ENCODE measurements around the gene PCBP1. TPM values are rescaled to one million over a fixed set of nuclear protein-coding genes. Genes with fewer than 3 reads are reported as not detected.

The PCBP1 gene
- total and polyA plus RNA-seq, 9 of the 15 experiments (the other 6 are each of a cell fraction or from before 2014, with no cell fraction given) = 19.2 to 407 (median 78.1) TPM

GRCh38 chr2:70086838-70087701 lies at the start of gene PCBP1 (continued):
- TF ChIP-seq, protein P1, sequence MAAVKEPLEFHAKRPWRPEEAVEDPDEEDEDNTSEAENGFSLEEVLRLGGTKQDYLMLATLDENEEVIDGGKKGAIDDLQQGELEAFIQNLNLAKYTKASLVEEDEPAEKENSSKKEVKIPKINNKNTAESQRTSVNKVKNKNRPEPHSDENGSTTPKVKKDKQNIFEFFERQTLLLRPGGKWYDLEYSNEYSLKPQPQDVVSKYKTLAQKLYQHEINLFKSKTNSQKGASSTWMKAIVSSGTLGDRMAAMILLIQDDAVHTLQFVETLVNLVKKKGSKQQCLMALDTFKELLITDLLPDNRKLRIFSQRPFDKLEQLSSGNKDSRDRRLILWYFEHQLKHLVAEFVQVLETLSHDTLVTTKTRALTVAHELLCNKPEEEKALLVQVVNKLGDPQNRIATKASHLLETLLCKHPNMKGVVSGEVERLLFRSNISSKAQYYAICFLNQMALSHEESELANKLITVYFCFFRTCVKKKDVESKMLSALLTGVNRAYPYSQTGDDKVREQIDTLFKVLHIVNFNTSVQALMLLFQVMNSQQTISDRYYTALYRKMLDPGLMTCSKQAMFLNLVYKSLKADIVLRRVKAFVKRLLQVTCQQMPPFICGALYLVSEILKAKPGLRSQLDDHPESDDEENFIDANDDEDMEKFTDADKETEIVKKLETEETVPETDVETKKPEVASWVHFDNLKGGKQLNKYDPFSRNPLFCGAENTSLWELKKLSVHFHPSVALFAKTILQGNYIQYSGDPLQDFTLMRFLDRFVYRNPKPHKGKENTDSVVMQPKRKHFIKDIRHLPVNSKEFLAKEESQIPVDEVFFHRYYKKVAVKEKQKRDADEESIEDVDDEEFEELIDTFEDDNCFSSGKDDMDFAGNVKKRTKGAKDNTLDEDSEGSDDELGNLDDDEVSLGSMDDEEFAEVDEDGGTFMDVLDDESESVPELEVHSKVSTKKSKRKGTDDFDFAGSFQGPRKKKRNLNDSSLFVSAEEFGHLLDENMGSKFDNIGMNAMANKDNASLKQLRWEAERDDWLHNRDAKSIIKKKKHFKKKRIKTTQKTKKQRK (IDR thresholded peaks at IDR 0.05; ENCODE audit: borderline replicate concordance, low read depth, low read length) = no peak
- TF ChIP-seq ZNF76 (CRISPR knock-in tag; IDR thresholded peaks at IDR 0.05; ENCODE audit: borderline replicate concordance) (no peak), ZFP1 (CRISPR knock-in tag; IDR thresholded peaks at IDR 0.05) (no peak), FOS (IDR thresholded peaks at IDR 0.05; ENCODE audit: extremely low read depth, insufficient read length) (no peak), ETS1 (conservative IDR thresholded peaks at IDR 0.05; ENCODE audit: control insufficient read depth, low read depth, low read length) (peak; percentile 88; the same call in 1 of the 2 replicates), DACH1 (IDR thresholded peaks at IDR 0.05; ENCODE audit: partially characterized antibody) (peak; percentile 78), MYNN (IDR thresholded peaks at IDR 0.05) (no peak), MYNN (CRISPR knock-in tag; IDR thresholded peaks at IDR 0.05) (no peak), WHSC1 (IDR thresholded peaks at IDR 0.05; ENCODE audit: low read length) (no peak), HNRNPLL (IDR thresholded peaks at IDR 0.05; ENCODE audit: low read depth, low read length, poor library complexity, severe bottlenecking) (no peak)
- TF ChIP-seq, protein P2, sequence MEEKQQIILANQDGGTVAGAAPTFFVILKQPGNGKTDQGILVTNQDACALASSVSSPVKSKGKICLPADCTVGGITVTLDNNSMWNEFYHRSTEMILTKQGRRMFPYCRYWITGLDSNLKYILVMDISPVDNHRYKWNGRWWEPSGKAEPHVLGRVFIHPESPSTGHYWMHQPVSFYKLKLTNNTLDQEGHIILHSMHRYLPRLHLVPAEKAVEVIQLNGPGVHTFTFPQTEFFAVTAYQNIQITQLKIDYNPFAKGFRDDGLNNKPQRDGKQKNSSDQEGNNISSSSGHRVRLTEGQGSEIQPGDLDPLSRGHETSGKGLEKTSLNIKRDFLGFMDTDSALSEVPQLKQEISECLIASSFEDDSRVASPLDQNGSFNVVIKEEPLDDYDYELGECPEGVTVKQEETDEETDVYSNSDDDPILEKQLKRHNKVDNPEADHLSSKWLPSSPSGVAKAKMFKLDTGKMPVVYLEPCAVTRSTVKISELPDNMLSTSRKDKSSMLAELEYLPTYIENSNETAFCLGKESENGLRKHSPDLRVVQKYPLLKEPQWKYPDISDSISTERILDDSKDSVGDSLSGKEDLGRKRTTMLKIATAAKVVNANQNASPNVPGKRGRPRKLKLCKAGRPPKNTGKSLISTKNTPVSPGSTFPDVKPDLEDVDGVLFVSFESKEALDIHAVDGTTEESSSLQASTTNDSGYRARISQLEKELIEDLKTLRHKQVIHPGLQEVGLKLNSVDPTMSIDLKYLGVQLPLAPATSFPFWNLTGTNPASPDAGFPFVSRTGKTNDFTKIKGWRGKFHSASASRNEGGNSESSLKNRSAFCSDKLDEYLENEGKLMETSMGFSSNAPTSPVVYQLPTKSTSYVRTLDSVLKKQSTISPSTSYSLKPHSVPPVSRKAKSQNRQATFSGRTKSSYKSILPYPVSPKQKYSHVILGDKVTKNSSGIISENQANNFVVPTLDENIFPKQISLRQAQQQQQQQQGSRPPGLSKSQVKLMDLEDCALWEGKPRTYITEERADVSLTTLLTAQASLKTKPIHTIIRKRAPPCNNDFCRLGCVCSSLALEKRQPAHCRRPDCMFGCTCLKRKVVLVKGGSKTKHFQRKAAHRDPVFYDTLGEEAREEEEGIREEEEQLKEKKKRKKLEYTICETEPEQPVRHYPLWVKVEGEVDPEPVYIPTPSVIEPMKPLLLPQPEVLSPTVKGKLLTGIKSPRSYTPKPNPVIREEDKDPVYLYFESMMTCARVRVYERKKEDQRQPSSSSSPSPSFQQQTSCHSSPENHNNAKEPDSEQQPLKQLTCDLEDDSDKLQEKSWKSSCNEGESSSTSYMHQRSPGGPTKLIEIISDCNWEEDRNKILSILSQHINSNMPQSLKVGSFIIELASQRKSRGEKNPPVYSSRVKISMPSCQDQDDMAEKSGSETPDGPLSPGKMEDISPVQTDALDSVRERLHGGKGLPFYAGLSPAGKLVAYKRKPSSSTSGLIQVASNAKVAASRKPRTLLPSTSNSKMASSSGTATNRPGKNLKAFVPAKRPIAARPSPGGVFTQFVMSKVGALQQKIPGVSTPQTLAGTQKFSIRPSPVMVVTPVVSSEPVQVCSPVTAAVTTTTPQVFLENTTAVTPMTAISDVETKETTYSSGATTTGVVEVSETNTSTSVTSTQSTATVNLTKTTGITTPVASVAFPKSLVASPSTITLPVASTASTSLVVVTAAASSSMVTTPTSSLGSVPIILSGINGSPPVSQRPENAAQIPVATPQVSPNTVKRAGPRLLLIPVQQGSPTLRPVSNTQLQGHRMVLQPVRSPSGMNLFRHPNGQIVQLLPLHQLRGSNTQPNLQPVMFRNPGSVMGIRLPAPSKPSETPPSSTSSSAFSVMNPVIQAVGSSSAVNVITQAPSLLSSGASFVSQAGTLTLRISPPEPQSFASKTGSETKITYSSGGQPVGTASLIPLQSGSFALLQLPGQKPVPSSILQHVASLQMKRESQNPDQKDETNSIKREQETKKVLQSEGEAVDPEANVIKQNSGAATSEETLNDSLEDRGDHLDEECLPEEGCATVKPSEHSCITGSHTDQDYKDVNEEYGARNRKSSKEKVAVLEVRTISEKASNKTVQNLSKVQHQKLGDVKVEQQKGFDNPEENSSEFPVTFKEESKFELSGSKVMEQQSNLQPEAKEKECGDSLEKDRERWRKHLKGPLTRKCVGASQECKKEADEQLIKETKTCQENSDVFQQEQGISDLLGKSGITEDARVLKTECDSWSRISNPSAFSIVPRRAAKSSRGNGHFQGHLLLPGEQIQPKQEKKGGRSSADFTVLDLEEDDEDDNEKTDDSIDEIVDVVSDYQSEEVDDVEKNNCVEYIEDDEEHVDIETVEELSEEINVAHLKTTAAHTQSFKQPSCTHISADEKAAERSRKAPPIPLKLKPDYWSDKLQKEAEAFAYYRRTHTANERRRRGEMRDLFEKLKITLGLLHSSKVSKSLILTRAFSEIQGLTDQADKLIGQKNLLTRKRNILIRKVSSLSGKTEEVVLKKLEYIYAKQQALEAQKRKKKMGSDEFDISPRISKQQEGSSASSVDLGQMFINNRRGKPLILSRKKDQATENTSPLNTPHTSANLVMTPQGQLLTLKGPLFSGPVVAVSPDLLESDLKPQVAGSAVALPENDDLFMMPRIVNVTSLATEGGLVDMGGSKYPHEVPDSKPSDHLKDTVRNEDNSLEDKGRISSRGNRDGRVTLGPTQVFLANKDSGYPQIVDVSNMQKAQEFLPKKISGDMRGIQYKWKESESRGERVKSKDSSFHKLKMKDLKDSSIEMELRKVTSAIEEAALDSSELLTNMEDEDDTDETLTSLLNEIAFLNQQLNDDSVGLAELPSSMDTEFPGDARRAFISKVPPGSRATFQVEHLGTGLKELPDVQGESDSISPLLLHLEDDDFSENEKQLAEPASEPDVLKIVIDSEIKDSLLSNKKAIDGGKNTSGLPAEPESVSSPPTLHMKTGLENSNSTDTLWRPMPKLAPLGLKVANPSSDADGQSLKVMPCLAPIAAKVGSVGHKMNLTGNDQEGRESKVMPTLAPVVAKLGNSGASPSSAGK (IDR thresholded peaks at IDR 0.05) = no peak; the same call in none of the 2 replicates

All from K562 (cell line).